Measurements from ENCODE around the gene IER2. TPM values are rescaled to one million over a fixed set of nuclear protein-coding genes. Genes with fewer than 3 reads are reported as not detected.

IER2 gene
- total and polyA plus RNA-seq, 2 experiments from 2014 or later = 101 to 325 TPM

DNA sequence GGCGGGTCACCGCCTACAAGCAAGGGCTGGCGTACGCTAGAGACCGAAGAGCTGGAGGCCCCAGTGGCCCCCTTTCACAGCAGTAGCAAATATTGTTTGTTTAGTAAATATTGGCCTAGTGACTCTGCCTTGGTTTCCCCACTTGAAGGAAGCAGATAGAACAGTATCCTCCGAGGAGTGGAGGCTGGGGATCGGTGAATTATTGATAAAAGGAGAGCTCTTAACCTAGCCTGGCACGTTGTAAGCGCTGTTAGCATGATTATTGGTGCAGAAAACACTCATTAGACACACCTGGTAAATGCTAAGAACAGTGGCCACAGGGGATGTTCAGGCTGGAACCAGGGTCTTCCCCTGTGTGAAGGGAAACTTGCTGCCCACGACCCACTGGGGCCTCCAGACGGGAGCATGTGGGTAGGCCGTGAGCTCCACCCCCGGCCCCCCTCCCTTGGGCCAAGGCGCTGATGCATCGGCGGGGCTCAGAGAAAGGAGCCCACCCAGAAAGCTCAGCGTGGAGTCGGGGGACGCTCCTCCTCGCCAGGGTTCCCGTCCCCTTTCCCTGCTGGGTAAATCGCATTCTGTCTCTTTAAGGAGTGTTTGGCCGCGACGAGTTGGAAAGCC, 2.3 kb downstream of the IER2 start:
- no peaks in the 10 kb centered on the region for H3K9me2 ChIP-seq (replicated peaks; ENCODE audit: insufficient read depth)
- TF ChIP-seq EZH2phosphoT487 (IDR thresholded peaks at IDR 0.05; ENCODE audit: low read depth, severe bottlenecking, unreplicated experiment) (no peak), EZH2 (IDR thresholded peaks at IDR 0.05; ENCODE audit: borderline replicate concordance) (no peak)
- TF ChIP-seq, protein P1, sequence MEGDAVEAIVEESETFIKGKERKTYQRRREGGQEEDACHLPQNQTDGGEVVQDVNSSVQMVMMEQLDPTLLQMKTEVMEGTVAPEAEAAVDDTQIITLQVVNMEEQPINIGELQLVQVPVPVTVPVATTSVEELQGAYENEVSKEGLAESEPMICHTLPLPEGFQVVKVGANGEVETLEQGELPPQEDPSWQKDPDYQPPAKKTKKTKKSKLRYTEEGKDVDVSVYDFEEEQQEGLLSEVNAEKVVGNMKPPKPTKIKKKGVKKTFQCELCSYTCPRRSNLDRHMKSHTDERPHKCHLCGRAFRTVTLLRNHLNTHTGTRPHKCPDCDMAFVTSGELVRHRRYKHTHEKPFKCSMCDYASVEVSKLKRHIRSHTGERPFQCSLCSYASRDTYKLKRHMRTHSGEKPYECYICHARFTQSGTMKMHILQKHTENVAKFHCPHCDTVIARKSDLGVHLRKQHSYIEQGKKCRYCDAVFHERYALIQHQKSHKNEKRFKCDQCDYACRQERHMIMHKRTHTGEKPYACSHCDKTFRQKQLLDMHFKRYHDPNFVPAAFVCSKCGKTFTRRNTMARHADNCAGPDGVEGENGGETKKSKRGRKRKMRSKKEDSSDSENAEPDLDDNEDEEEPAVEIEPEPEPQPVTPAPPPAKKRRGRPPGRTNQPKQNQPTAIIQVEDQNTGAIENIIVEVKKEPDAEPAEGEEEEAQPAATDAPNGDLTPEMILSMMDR (IDR thresholded peaks at IDR 0.05; ENCODE audit: poor library complexity) = no peak
- H3K4me2 ChIP-seq = peak overlapping the region; percentile 96
- H3K27ac ChIP-seq = peak overlapping the region; percentile 99
- peaks cover 23% of the 10 kb centered on the region for H3K4me1 ChIP-seq (ENCODE audit: insufficient read depth)
- no peaks in the 10 kb centered on the region for H3K36me3 ChIP-seq (replicated peaks; ENCODE audit: insufficient read depth, low read depth)
- no peak for DNase-seq (ENCODE audit: low spot score)
- H2AFZ ChIP-seq = no peak overlapping the region
- H3K4me3 ChIP-seq = peak overlapping the region; percentile 58
- H3K27me3 ChIP-seq = no peaks in the 10 kb centered on the region
- no peaks in the 10 kb centered on the region for H3K9me3 ChIP-seq (ENCODE audit: low read depth)
- peaks cover 48% of the 10 kb centered on the region for H3K79me2 ChIP-seq
- H4K20me1 ChIP-seq (ENCODE audit: insufficient read depth, poor library complexity, severe bottlenecking) = peaks cover 16% of the 10 kb centered on the region
- WGBS (ENCODE audit: low lambda C conversion rate, missing lambda C conversion rate) = 1% methylated on average over 25 of the region's 25 CpGs

DNA sequence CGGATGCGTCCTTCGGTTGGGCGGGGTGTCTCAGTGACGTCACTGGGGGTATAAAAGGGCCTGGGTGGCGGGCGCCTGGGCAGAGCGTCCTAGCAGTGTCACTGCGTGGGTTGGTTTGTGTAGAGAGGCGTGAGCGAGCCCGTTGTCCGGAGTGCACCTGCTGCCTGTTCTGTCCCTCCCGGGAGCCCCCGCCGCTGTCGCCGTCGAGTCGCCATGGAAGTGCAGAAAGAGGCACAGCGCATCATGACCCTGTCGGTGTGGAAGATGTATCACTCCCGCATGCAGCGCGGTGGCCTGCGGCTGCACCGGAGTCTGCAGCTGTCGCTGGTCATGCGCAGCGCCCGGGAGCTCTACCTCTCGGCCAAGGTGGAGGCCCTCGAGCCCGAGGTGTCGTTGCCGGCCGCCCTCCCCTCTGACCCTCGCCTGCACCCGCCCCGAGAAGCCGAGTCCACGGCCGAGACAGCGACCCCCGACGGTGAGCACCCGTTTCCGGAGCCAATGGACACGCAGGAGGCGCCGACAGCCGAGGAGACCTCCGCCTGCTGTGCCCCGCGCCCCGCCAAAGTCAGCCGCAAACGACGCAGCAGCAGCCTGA, 2.9 kb downstream of the IER2 start:
- H3K79me2 ChIP-seq = peaks cover 45% of the 10 kb centered on the region
- peaks cover 16% of the 10 kb centered on the region for H4K20me1 ChIP-seq (ENCODE audit: insufficient read depth, poor library complexity, severe bottlenecking)
- H3K4me3 ChIP-seq = peak overlapping the region; percentile 90
- peak; percentile 97 for DNase-seq (ENCODE audit: low spot score)
- no peaks in the 10 kb centered on the region for H3K9me2 ChIP-seq (replicated peaks; ENCODE audit: insufficient read depth)
- TF ChIP-seq EZH2phosphoT487 (IDR thresholded peaks at IDR 0.05; ENCODE audit: low read depth, severe bottlenecking, unreplicated experiment) (no peak), EZH2 (IDR thresholded peaks at IDR 0.05; ENCODE audit: borderline replicate concordance) (no peak)
- TF ChIP-seq, protein P1 (IDR thresholded peaks at IDR 0.05; ENCODE audit: poor library complexity) = peak; percentile 28
- no peaks in the 10 kb centered on the region for H3K36me3 ChIP-seq (replicated peaks; ENCODE audit: insufficient read depth, low read depth)
- WGBS (ENCODE audit: low lambda C conversion rate, missing lambda C conversion rate) = 1% methylated on average over 47 of the region's 59 CpGs
- H3K4me1 ChIP-seq (ENCODE audit: insufficient read depth) = peaks cover 23% of the 10 kb centered on the region
- H2AFZ ChIP-seq = no peak overlapping the region
- H3K4me2 ChIP-seq = peak overlapping the region; percentile 96
- no peaks in the 10 kb centered on the region for H3K9me3 ChIP-seq (ENCODE audit: low read depth)
- peak overlapping the region; percentile 99 for H3K27ac ChIP-seq
- H3K27me3 ChIP-seq = no peaks in the 10 kb centered on the region

DNA sequence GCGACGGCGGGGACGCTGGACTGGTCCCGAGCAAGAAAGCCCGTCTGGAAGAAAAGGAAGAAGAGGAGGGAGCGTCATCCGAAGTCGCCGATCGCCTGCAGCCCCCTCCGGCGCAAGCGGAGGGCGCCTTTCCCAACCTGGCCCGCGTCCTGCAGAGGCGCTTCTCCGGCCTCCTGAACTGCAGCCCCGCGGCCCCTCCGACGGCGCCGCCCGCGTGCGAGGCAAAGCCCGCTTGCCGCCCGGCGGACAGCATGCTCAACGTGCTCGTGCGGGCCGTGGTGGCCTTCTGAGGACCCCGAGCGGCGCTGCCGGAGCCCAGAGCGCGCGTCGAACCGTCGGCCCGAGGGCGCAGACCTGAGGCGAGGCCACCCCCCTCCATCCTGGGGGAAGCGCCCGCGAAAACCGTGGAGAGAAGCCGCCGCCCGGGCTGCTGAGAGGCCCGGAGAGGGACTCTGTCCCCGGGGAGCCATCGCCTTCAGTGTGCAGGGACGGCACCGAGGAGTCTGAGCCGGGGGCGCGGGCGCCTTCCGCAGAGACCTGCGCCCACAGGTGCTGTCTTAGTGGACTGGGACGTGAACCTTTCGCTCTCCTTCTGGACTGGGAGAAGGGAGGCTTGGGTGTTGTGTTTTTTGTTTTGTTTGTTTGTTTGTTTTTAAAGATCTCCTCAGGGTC, 3.5 kb downstream of the IER2 start:
- Histone ChIP-seq H2AFZ (no peak overlapping the region), H3K9me2 (replicated peaks; ENCODE audit: insufficient read depth) (no peaks in the 10 kb centered on the region), H3K79me2 (peaks cover 41% of the 10 kb centered on the region), H3K4me3 (peak overlapping the region; percentile 90), H3K27ac (peak overlapping the region; percentile 99), H3K9me3 (ENCODE audit: low read depth) (no peaks in the 10 kb centered on the region), H4K20me1 (ENCODE audit: insufficient read depth, poor library complexity, severe bottlenecking) (peaks cover 16% of the 10 kb centered on the region), H3K4me2 (peak overlapping the region; percentile 96), H3K36me3 (replicated peaks; ENCODE audit: insufficient read depth, low read depth) (no peaks in the 10 kb centered on the region), H3K27me3 (no peaks in the 10 kb centered on the region), H3K4me1 (ENCODE audit: insufficient read depth) (peaks cover 20% of the 10 kb centered on the region)
- WGBS (ENCODE audit: low lambda C conversion rate, missing lambda C conversion rate) = 1% methylated on average over 48 of the region's 69 CpGs
- DNase-seq (ENCODE audit: low spot score) = peak; percentile 59
- TF ChIP-seq EZH2phosphoT487 (IDR thresholded peaks at IDR 0.05; ENCODE audit: low read depth, severe bottlenecking, unreplicated experiment) (peak; percentile 34), EZH2 (IDR thresholded peaks at IDR 0.05; ENCODE audit: borderline replicate concordance) (no peak)
- TF ChIP-seq, protein P1 (IDR thresholded peaks at IDR 0.05; ENCODE audit: poor library complexity) = peak; percentile 12
